Activated T-cell treated with anti-CD3 and anti-CD28 coated beads, Interleukin-2, amount 50 U/mL, for 72 hours (primary cell): Measurements from ENCODE around the gene DENND1B. TPM values are rescaled to one million over a fixed set of nuclear protein-coding genes. Genes with fewer than 3 reads are reported as not detected.
A peak's percentile ranks its signal among the peaks of the same experiment; 100 is the strongest.
"Not testable (repeated sequence)": the region's sequence is repeated elsewhere in the genome, so short reads cannot be mapped to it uniquely, and the experiment has no call there.

Experiments used
- ATAC-seq, 2 donors: fragments of 150-1000 bp; cut with Tn5 transposase; replicated peaks in 1 of 2; 2 replicates each; pipeline ENCODE4 v1.10.0; 2021; ENCODE audit warnings: moderate library complexity in 2 of 2, mild to moderate bottlenecking in 1 of 2
- DNase-seq, 2 donors: peaks; one replicate each; pipeline ENCODE4 v3.0.0; 2021 to 2022; ENCODE audit warnings: mixed read lengths in 1 of 2
- H3K27ac Mint-ChIP-seq: one replicate; pipeline ENCODE4 v1.8.0; 2022; ENCODE audit warnings: mild to moderate bottlenecking, moderate library complexity, mixed read lengths
- H3K27me3 Mint-ChIP-seq: one replicate; pipeline ENCODE4 v1.8.0; 2022; ENCODE audit warnings: low read depth, mixed read lengths
- H3K36me3 Mint-ChIP-seq, 2 donors: one replicate each; pipeline ENCODE4 v1.8.0; 2022; ENCODE audit warnings: mixed read lengths in 2 of 2, mild to moderate bottlenecking in 1 of 2; ENCODE audit not compliant: insufficient read depth in 2 of 2
- H3K4me1 Mint-ChIP-seq: one replicate; pipeline ENCODE4 v1.8.0; 2022; ENCODE audit warnings: low read depth, mixed read lengths
- H3K4me3 Mint-ChIP-seq, 2 donors: one replicate each; pipeline ENCODE4 v1.8.0; 2022; ENCODE audit warnings: mild to moderate bottlenecking in 2 of 2, mixed read lengths in 2 of 2, moderate library complexity in 2 of 2
- H3K9me3 Mint-ChIP-seq, 2 donors: one replicate each; pipeline ENCODE4 v1.8.0; 2022; ENCODE audit warnings: mixed read lengths in 2 of 2
- total RNA-seq, 2 donors: library from RNA; stranded (reverse); gene quantifications; one replicate each; pipeline ENCODE4 v1.2.3, GENCODE V29; 2022

Gene DENND1B
- total RNA-seq, 2 donors from 2014 or later: 17.7 to 19.9 TPM

GRCh38 chr1:197725044-197725443 lies 50.2 kb downstream of the DENND1B start:
- H3K4me1 Mint-ChIP-seq: no peaks in the 10 kb centered on the region
- DNase-seq (no peak), ATAC-seq (no peak)
- no peaks in the 10 kb centered on the region for H3K27me3 Mint-ChIP-seq
- H3K27ac Mint-ChIP-seq: no peak overlapping the region
- H3K9me3 Mint-ChIP-seq: peaks cover 16 to 19% of the 10 kb centered on the region in 2 donors
- no peak overlapping the region for H3K4me3 Mint-ChIP-seq
- peaks cover 11 to 32% of the 10 kb centered on the region in 2 donors for H3K36me3 Mint-ChIP-seq

GRCh38 chr1:197715806-197716205 lies 59.5 kb downstream of the DENND1B start:
- DNase-seq (no peak), ATAC-seq (no peak)
- peaks cover 9% of the 10 kb centered on the region for H3K4me1 Mint-ChIP-seq
- H3K9me3 Mint-ChIP-seq: no peaks in the 10 kb centered on the region
- H3K4me3 Mint-ChIP-seq: no peak overlapping the region
- no peak overlapping the region for H3K27ac Mint-ChIP-seq
- no peaks in the 10 kb centered on the region for H3K36me3 Mint-ChIP-seq
- no peaks in the 10 kb centered on the region for H3K27me3 Mint-ChIP-seq

GRCh38 chr1:197706601-197707000 lies 68.7 kb downstream of the DENND1B start:
- Mint-ChIP-seq H3K4me1 (peaks cover 11% of the 10 kb centered on the region), H3K36me3 (peaks cover 4 to 6% of the 10 kb centered on the region in 2 donors), H3K4me3 (no peak overlapping the region), H3K9me3 (peaks cover 0 to 2% of the 10 kb centered on the region in 2 donors), H3K27ac (no peak overlapping the region), H3K27me3 (no peaks in the 10 kb centered on the region)
- ATAC-seq (no peak), DNase-seq (no peak)

GRCh38 chr1:197705941-197706340 lies 69.3 kb downstream of the DENND1B start:
- Mint-ChIP-seq H3K27ac (no peak overlapping the region), H3K4me1 (peaks cover 11% of the 10 kb centered on the region), H3K36me3 (peaks cover 6 to 7% of the 10 kb centered on the region in 2 donors), H3K27me3 (no peaks in the 10 kb centered on the region), H3K9me3 (peaks cover 0 to 4% of the 10 kb centered on the region in 2 donors), H3K4me3 (no peak overlapping the region)
- ATAC-seq: no peak
- DNase-seq: no peak

- H3K36me3 Mint-ChIP-seq, H3K27me3 Mint-ChIP-seq, H3K9me3 Mint-ChIP-seq: not testable (repeated sequence)
These were observed 74.6 kb downstream of the DENND1B start for GRCh38 chr1:197700688-197701087.

GRCh38 chr1:197696372-197696771 lies 78.9 kb downstream of the DENND1B start:
- Mint-ChIP-seq H3K9me3 (peaks cover 0 to 6% of the 10 kb centered on the region in 2 donors), H3K27ac (no peak overlapping the region), H3K27me3 (no peaks in the 10 kb centered on the region), H3K36me3 (peaks cover 6 to 8% of the 10 kb centered on the region in 2 donors), H3K4me3 (no peak overlapping the region), H3K4me1 (peaks cover 25% of the 10 kb centered on the region)
- ATAC-seq (no peak), DNase-seq (no peak)

More at GRCh38 chr1:197700688-197701087, 74.6 kb downstream of the DENND1B start:
- peaks cover 25% of the 10 kb centered on the region for H3K4me1 Mint-ChIP-seq
- not testable (repeated sequence) for DNase-seq, H3K27ac Mint-ChIP-seq, H3K4me3 Mint-ChIP-seq, ATAC-seq

GRCh38 chr1:197695961-197696360 lies 79.3 kb downstream of the DENND1B start:
- Mint-ChIP-seq H3K9me3 (peaks cover 0 to 4% of the 10 kb centered on the region in 2 donors), H3K4me1 (peaks cover 25% of the 10 kb centered on the region), H3K4me3 (no peak overlapping the region), H3K27ac (no peak overlapping the region), H3K27me3 (no peaks in the 10 kb centered on the region), H3K36me3 (peaks cover 6% of the 10 kb centered on the region in 2 donors)
- ATAC-seq (no peak), DNase-seq (no peak)

GRCh38 chr1:197692965-197693364 lies 82.3 kb downstream of the DENND1B start:
- DNase-seq (no peak), ATAC-seq (no peak)
- Mint-ChIP-seq H3K27ac (no peak overlapping the region), H3K4me3 (no peak overlapping the region), H3K4me1 (peaks cover 8% of the 10 kb centered on the region), H3K9me3 (peaks cover 6 to 8% of the 10 kb centered on the region in 2 donors), H3K36me3 (peaks cover 12% of the 10 kb centered on the region in 2 donors), H3K27me3 (no peaks in the 10 kb centered on the region)

- Mint-ChIP-seq H3K9me3 (peaks cover 6 to 8% of the 10 kb centered on the region in 2 donors), H3K27me3 (no peaks in the 10 kb centered on the region), H3K27ac (no peak overlapping the region), H3K36me3 (peaks cover 13 to 14% of the 10 kb centered on the region in 2 donors), H3K4me3 (no peak overlapping the region), H3K4me1 (no peaks in the 10 kb centered on the region)
- no peak for ATAC-seq
- DNase-seq: no peak
These were observed 83.5 kb downstream of the DENND1B start for GRCh38 chr1:197691816-197692215.

GRCh38 chr1:197690074-197690473 lies 85.2 kb downstream of the DENND1B start:
- H3K27ac Mint-ChIP-seq: no peak overlapping the region
- no peak for DNase-seq
- no peak for ATAC-seq
- H3K9me3 Mint-ChIP-seq: peaks cover 6 to 8% of the 10 kb centered on the region in 2 donors
- H3K4me3 Mint-ChIP-seq: no peak overlapping the region
- H3K36me3 Mint-ChIP-seq: peaks cover 13 to 14% of the 10 kb centered on the region in 2 donors
- no peaks in the 10 kb centered on the region for H3K4me1 Mint-ChIP-seq
- no peaks in the 10 kb centered on the region for H3K27me3 Mint-ChIP-seq

- DNase-seq: no peak
- no peak overlapping the region for H3K27ac Mint-ChIP-seq
- ATAC-seq: no peak
- peaks cover 6 to 8% of the 10 kb centered on the region in 2 donors for H3K9me3 Mint-ChIP-seq
- no peaks in the 10 kb centered on the region for H3K4me1 Mint-ChIP-seq
- peaks cover 13 to 14% of the 10 kb centered on the region in 2 donors for H3K36me3 Mint-ChIP-seq
- no peaks in the 10 kb centered on the region for H3K27me3 Mint-ChIP-seq
- H3K4me3 Mint-ChIP-seq: no peak overlapping the region
These were observed 87.0 kb downstream of the DENND1B start for GRCh38 chr1:197688233-197688632.

GRCh38 chr1:197686702-197687355 lies 88.5 kb downstream of the DENND1B start:
- ATAC-seq (no peak), DNase-seq (no peak)
- peak overlapping the region; percentile 33 for H3K27ac Mint-ChIP-seq
- peaks cover 6 to 8% of the 10 kb centered on the region in 2 donors for H3K9me3 Mint-ChIP-seq
- no peak overlapping the region for H3K4me3 Mint-ChIP-seq
- no peaks in the 10 kb centered on the region for H3K27me3 Mint-ChIP-seq
- H3K36me3 Mint-ChIP-seq: peaks cover 13 to 14% of the 10 kb centered on the region in 2 donors
- H3K4me1 Mint-ChIP-seq: peaks cover under 1% of the 10 kb centered on the region

GRCh38 chr1:197686231-197686630 lies 89.0 kb downstream of the DENND1B start:
- Mint-ChIP-seq H3K9me3 (peaks cover 6 to 8% of the 10 kb centered on the region in 2 donors), H3K27ac (no peak overlapping the region), H3K4me3 (no peak overlapping the region), H3K4me1 (peaks cover 7% of the 10 kb centered on the region), H3K36me3 (peaks cover 13 to 14% of the 10 kb centered on the region in 2 donors), H3K27me3 (no peaks in the 10 kb centered on the region)
- ATAC-seq: peak in 1 of 2 donors; percentile 41
- DNase-seq: no peak

- peaks cover 13 to 14% of the 10 kb centered on the region in 2 donors for H3K36me3 Mint-ChIP-seq
- no peaks in the 10 kb centered on the region for H3K27me3 Mint-ChIP-seq
- H3K4me1 Mint-ChIP-seq: peaks cover 7% of the 10 kb centered on the region
- ATAC-seq (no peak), DNase-seq (no peak)
- no peak overlapping the region for H3K4me3 Mint-ChIP-seq
- no peak overlapping the region for H3K27ac Mint-ChIP-seq
- peaks cover 6 to 8% of the 10 kb centered on the region in 2 donors for H3K9me3 Mint-ChIP-seq
These were observed 89.5 kb downstream of the DENND1B start for GRCh38 chr1:197685785-197686184.
